ENCODE data around the gene PLXNB3. TPM values are rescaled to one million over a fixed set of nuclear protein-coding genes. Genes with fewer than 3 reads are reported as not detected.

PLXNB3 gene
- total RNA-seq = 10 to 100 TPM; 12.3 to 17.9 (median 13.4) TPM

DNA sequence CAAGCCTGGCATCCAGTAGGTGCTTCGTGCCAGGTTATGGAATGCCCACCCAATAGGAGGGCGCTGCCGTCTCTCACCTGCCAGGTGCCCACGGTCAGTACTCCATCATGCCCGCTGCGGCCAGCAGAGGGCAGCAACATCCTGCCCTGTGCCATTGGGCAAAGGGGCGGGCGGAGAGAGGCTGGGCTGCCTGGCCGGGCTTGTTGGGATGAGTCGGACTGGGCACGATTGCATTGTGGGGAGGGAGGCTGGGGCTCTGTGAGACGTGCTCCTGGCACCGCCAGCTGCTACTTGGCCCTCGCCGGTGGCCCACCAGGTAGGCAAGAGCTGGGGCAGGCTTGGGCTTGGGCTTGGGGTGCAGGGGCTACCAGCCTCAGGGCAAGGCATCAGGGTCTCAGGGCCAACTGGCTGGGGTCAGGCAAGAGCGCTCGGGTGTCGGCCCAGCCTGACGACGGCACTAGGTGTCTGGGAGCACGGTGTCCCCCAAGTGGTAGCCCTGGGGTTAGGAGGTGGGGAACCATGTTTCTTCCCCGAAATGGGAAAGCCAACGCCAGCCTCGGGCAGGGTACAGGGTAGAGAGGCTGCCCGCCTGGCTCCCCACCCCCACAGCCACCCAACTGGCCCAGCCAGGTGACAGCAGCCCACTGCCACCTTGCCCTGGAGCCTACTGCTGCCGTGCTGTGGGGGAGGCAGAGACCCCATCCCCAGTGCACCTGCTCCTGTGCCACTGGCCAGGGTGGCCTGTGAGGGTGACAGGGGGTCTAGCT lies at the start of gene PLXNB3:
Gene PLXNB3 (plus strand): TSS at position 261 of the 767 bp plus-strand sequence. CDS start 1,287 bp downstream, outside the sequence.
- peak; percentile 78 to 87 for DNase-seq (ENCODE audit: low spot score in 2 of 2)
- Histone ChIP-seq H3K4me3 (peak within 1 kb of the TSS in 2 of 3 donors; percentile 40 to 56), H3K4me1 (no peaks in the 10 kb centered on the region), H3K9me3 (peaks cover 0 to 3% of the 10 kb centered on the region in 2 donors), H3K27ac (peak within 1 kb of the TSS; percentile 66 to 83), H3K27me3 (peaks cover 0 to 29% of the 10 kb centered on the region in 2 donors), H3K36me3 (no peaks in the 10 kb centered on the region)
- peak in 1 of 3 donors; percentile 48 for TF ChIP-seq POLR2AphosphoS5 (IDR thresholded peaks at IDR 0.05)
- TF ChIP-seq, protein P1, sequence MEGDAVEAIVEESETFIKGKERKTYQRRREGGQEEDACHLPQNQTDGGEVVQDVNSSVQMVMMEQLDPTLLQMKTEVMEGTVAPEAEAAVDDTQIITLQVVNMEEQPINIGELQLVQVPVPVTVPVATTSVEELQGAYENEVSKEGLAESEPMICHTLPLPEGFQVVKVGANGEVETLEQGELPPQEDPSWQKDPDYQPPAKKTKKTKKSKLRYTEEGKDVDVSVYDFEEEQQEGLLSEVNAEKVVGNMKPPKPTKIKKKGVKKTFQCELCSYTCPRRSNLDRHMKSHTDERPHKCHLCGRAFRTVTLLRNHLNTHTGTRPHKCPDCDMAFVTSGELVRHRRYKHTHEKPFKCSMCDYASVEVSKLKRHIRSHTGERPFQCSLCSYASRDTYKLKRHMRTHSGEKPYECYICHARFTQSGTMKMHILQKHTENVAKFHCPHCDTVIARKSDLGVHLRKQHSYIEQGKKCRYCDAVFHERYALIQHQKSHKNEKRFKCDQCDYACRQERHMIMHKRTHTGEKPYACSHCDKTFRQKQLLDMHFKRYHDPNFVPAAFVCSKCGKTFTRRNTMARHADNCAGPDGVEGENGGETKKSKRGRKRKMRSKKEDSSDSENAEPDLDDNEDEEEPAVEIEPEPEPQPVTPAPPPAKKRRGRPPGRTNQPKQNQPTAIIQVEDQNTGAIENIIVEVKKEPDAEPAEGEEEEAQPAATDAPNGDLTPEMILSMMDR (IDR thresholded peaks at IDR 0.05) = peak; percentile 64 to 87 (median 80)
- TF ChIP-seq POLR2A (IDR thresholded peaks at IDR 0.05) = no peak
- intact Hi-C loops (cut with DNase I; ENCODE audit: low total_unique reads) = loop anchor here (5.0 kb wide), 1 partner anchor 188 kb away; no protein-coding TSS in a partner anchor

- TF ChIP-seq POLR2AphosphoS5 (IDR thresholded peaks at IDR 0.05) (no peak), POLR2A (IDR thresholded peaks at IDR 0.05) (no peak)
- TF ChIP-seq, protein P1 (IDR thresholded peaks at IDR 0.05) = no peak
- H3K4me1 ChIP-seq = no peaks in the 10 kb centered on the region
- intact Hi-C loops (cut with DNase I; ENCODE audit: low total_unique reads) = no loop called here
- H3K9me3 ChIP-seq = no peaks in the 10 kb centered on the region
- H3K27me3 ChIP-seq = peaks cover 0 to 9% of the 10 kb centered on the region in 2 donors
- no peak overlapping the region for H3K27ac ChIP-seq
- no peak for DNase-seq (ENCODE audit: low spot score in 2 of 2)
- H3K36me3 ChIP-seq = no peaks in the 10 kb centered on the region
- H3K4me3 ChIP-seq = no peak overlapping the region
Observed at GRCh38 chrX:153714256-153714655, 49.8 kb upstream of the PLXNB3 start.

DNA sequence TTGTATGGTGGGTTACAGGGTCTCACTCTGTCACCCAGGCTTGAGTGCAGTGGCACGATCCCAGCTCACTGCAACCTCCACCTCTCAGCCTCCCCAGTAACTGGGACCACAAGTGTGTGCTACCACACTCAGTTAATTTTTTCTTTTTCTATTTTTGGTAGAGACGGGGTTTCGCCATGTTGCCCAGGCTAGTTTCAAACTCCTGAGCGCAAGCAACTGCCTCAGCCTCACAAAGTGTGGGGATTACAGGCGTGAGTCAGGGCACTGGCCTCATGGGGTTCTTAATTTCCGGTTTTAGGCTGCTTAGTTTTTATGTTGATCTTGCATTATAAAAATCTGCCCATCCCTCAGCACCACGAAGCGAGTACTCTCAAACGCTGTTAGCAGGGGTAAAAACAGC lies 46.6 kb upstream of the PLXNB3 start:
- no peak for DNase-seq (ENCODE audit: low spot score in 2 of 2)
- Histone ChIP-seq H3K27me3 (peaks cover 0 to 17% of the 10 kb centered on the region in 2 donors), H3K4me3 (no peak overlapping the region), H3K36me3 (no peaks in the 10 kb centered on the region), H3K27ac (no peak overlapping the region), H3K4me1 (no peaks in the 10 kb centered on the region), H3K9me3 (no peaks in the 10 kb centered on the region)
- TF ChIP-seq POLR2AphosphoS5 (IDR thresholded peaks at IDR 0.05) = no peak
- TF ChIP-seq, protein P1 (IDR thresholded peaks at IDR 0.05) = no peak
- TF ChIP-seq POLR2A (IDR thresholded peaks at IDR 0.05) = no peak
- intact Hi-C loops (cut with DNase I; ENCODE audit: low total_unique reads) = no loop called here

DNA sequence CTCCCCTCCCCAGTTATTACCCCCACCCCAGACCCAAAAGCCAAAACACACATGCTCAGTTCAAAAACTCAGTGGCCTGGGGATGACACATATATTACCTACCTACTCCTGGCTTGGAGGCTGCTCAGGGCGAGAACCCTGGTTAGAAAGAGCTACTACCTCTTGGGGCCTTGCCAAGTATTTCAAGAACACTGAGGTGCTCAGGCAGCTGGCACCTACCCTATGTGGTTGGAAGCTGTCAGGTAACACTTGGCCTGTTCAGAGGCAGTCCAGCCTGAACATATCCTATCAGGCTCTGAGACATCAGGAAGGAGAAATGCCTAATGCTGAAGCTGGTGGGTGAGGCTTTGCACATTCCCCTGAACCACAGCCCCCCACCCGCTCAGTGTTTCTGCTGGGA lies 44.8 kb upstream of the PLXNB3 start:
- DNase-seq (ENCODE audit: low spot score in 2 of 2) = no peak
- Histone ChIP-seq H3K27me3 (peaks cover 0 to 20% of the 10 kb centered on the region in 2 donors), H3K4me1 (peaks cover 0 to 3% of the 10 kb centered on the region in 2 donors), H3K27ac (no peak overlapping the region), H3K9me3 (no peaks in the 10 kb centered on the region), H3K36me3 (no peaks in the 10 kb centered on the region), H3K4me3 (no peak overlapping the region)
- intact Hi-C loops (cut with DNase I; ENCODE audit: low total_unique reads) = no loop called here
- TF ChIP-seq POLR2AphosphoS5 (IDR thresholded peaks at IDR 0.05) = no peak
- TF ChIP-seq POLR2A (IDR thresholded peaks at IDR 0.05) = no peak
- TF ChIP-seq, protein P1 (IDR thresholded peaks at IDR 0.05) = no peak

GRCh38 chrX:153719701-153720100 lies 44.3 kb upstream of the PLXNB3 start:
- no peaks in the 10 kb centered on the region for H3K36me3 ChIP-seq
- TF ChIP-seq POLR2A (IDR thresholded peaks at IDR 0.05) (no peak), POLR2AphosphoS5 (IDR thresholded peaks at IDR 0.05) (no peak)
- TF ChIP-seq, protein P1 (IDR thresholded peaks at IDR 0.05) = no peak
- H3K9me3 ChIP-seq = no peaks in the 10 kb centered on the region
- peaks cover 0 to 20% of the 10 kb centered on the region in 2 donors for H3K27me3 ChIP-seq
- no peak overlapping the region for H3K4me3 ChIP-seq
- no peak overlapping the region for H3K27ac ChIP-seq
- DNase-seq (ENCODE audit: low spot score in 2 of 2) = no peak
- H3K4me1 ChIP-seq = peaks cover 0 to 3% of the 10 kb centered on the region in 2 donors
- intact Hi-C loops (cut with DNase I; ENCODE audit: low total_unique reads) = no loop called here
